H9 (cell line): ENCODE data around the gene TSPAN18. TPM values are rescaled to one million over a fixed set of nuclear protein-coding genes. Genes with fewer than 3 reads are reported as not detected.

Source experiments
- DNase-seq: peaks from one replicate; pipeline ENCODE4 v3.0.0-alpha.2; 2017
- H2AFZ ChIP-seq: one replicate; pipeline ENCODE4 v1.6.1; 2013; ENCODE audit warnings: mild to moderate bottlenecking, low read length, control low read depth, moderate library complexity
- H2AK5ac ChIP-seq: 2 replicates; pipeline ENCODE4 v1.6.1; 2013; ENCODE audit warnings: low read length, control low read depth, mixed read lengths; ENCODE audit not compliant: insufficient read length
- H2BK120ac ChIP-seq: one replicate; pipeline ENCODE4 v1.6.1; 2013; ENCODE audit warnings: low read depth, mild to moderate bottlenecking, low read length, control low read depth, inconsistent platforms; ENCODE audit not compliant: poor library complexity, severe bottlenecking
- H2BK12ac ChIP-seq: 2 replicates; pipeline ENCODE4 v1.6.1; 2013; ENCODE audit warnings: low read length, control low read depth, mixed read lengths, low read depth; ENCODE audit not compliant: insufficient read length
- H2BK15ac ChIP-seq: 2 replicates; pipeline ENCODE4 v1.6.1; 2013; ENCODE audit warnings: low read depth, low read length, control low read depth
- H2BK20ac ChIP-seq: one replicate; pipeline ENCODE4 v1.6.1; 2013; ENCODE audit warnings: low read depth, mild to moderate bottlenecking, low read length, control low read depth, inconsistent platforms; ENCODE audit not compliant: poor library complexity, severe bottlenecking
- H2BK5ac ChIP-seq: 2 replicates; pipeline ENCODE4 v1.6.1; 2013; ENCODE audit warnings: low read length, control low read depth, mixed read lengths; ENCODE audit not compliant: insufficient read length
- H3K14ac ChIP-seq: 2 replicates; pipeline ENCODE4 v1.6.1; 2013; ENCODE audit warnings: low read length, control low read depth; ENCODE audit not compliant: insufficient read depth
- H3K18ac ChIP-seq: 2 replicates; pipeline ENCODE4 v1.6.1; 2013; ENCODE audit warnings: low read depth, mild to moderate bottlenecking, mixed read lengths, low read length, control low read depth; ENCODE audit not compliant: insufficient read length
- H3K23ac ChIP-seq: 2 replicates; pipeline ENCODE4 v1.6.1; 2013; ENCODE audit warnings: low read length, control low read depth, mixed read lengths, low read depth; ENCODE audit not compliant: insufficient read length
- H3K23me2 ChIP-seq: 2 replicates; pipeline ENCODE4 v1.6.1; 2013; ENCODE audit warnings: low read depth, mild to moderate bottlenecking, mixed read lengths, low read length, control low read depth; ENCODE audit not compliant: insufficient read length, poor library complexity, severe bottlenecking
- H3K27ac ChIP-seq: 2 replicates; pipeline ENCODE4 v1.5.1; 2013; ENCODE audit warnings: low read length, control low read depth, mixed read lengths, low read depth; ENCODE audit not compliant: insufficient read length
- H3K27me3 ChIP-seq: 2 replicates; pipeline ENCODE4 v1.6.1; 2013; ENCODE audit warnings: low read length, control low read depth, inconsistent platforms; ENCODE audit not compliant: insufficient read depth
- H3K4ac ChIP-seq: 2 replicates; pipeline ENCODE4 v1.6.1; 2013; ENCODE audit warnings: low read depth, mild to moderate bottlenecking, control low read depth, inconsistent platforms, low read length, moderate library complexity
- H3K4me1 ChIP-seq: 2 replicates; pipeline ENCODE4 v1.6.1; 2013; ENCODE audit warnings: low read length, control low read depth, inconsistent platforms; ENCODE audit not compliant: insufficient read depth
- H3K4me2 ChIP-seq: 2 replicates; pipeline ENCODE4 v1.6.1; 2013; ENCODE audit warnings: low read length, control low read depth, mixed read lengths; ENCODE audit not compliant: insufficient read length, insufficient read depth
- H3K56ac ChIP-seq: 2 replicates; pipeline ENCODE4 v1.6.1; 2013; ENCODE audit warnings: low read depth, mild to moderate bottlenecking, mixed read lengths, low read length, control low read depth; ENCODE audit not compliant: insufficient read length
- H3K79me1 ChIP-seq: 2 replicates; pipeline ENCODE4 v1.6.1; 2013; ENCODE audit warnings: low read depth, mild to moderate bottlenecking, moderate library complexity, low read length, control low read depth, inconsistent platforms; ENCODE audit not compliant: insufficient read depth, poor library complexity, severe bottlenecking
- H3K79me2 ChIP-seq: 2 replicates; pipeline ENCODE4 v1.6.1; 2013; ENCODE audit warnings: low read length, control low read depth, inconsistent platforms; ENCODE audit not compliant: insufficient read depth
- H3K9ac ChIP-seq: 2 replicates; pipeline ENCODE4 v1.6.1; 2013; ENCODE audit warnings: low read length, control low read depth, mixed read lengths; ENCODE audit not compliant: insufficient read length; ENCODE audit errors: extremely low read depth
- H3K9me3 ChIP-seq: one replicate; pipeline ENCODE4 v1.6.1; 2013; ENCODE audit warnings: low read depth, low read length, inconsistent platforms; ENCODE audit not compliant: control insufficient read depth
- H3T11ph ChIP-seq: one replicate; pipeline ENCODE4 v1.6.1; 2013; ENCODE audit warnings: mild to moderate bottlenecking, low read length, control low read depth, inconsistent platforms
- H4K20me1 ChIP-seq: one replicate; pipeline ENCODE4 v1.6.1; 2013; ENCODE audit not compliant: control insufficient read depth, insufficient read length, insufficient read depth
- H4K5ac ChIP-seq: 2 replicates; pipeline ENCODE4 v1.6.1; 2013; ENCODE audit warnings: low read depth, mild to moderate bottlenecking, mixed read lengths, low read length, control low read depth; ENCODE audit not compliant: insufficient read length
- H4K8ac ChIP-seq: replicated peaks from 2 replicates; pipeline ENCODE4 v1.6.1; 2013; ENCODE audit warnings: low read length, control low read depth, mixed read lengths, low read depth; ENCODE audit not compliant: insufficient read length
- H4K91ac ChIP-seq: 2 replicates; pipeline ENCODE4 v1.6.1; 2013; ENCODE audit warnings: low read depth, mild to moderate bottlenecking, moderate library complexity, mixed read lengths, low read length, control low read depth; ENCODE audit not compliant: insufficient read length
- H3K27ac Mint-ChIP-seq, 3 experiments: 2 replicates in 2 of 3; 3 replicates in 1 of 3; pipeline ENCODE4 v1.8.0; 2020 to 2021; ENCODE audit warnings: mixed read lengths in 3 of 3, mild to moderate bottlenecking in 1 of 3, moderate library complexity in 1 of 3
- H3K27me3 Mint-ChIP-seq: 2 replicates; pipeline ENCODE4 v1.8.0; 2021; ENCODE audit warnings: low read depth, mild to moderate bottlenecking, moderate library complexity, mixed read lengths
- H3K36me3 Mint-ChIP-seq, 3 experiments: 2 replicates in 2 of 3; 3 replicates in 1 of 3; pipeline ENCODE4 v1.8.0; 2020 to 2021; ENCODE audit warnings: low read depth in 3 of 3, mixed read lengths in 3 of 3; ENCODE audit not compliant: insufficient read depth in 1 of 3
- H3K4me1 Mint-ChIP-seq, 2 experiments: 2 replicates each; pipeline ENCODE4 v1.8.0; 2020; ENCODE audit warnings: mixed read lengths in 2 of 2
- H3K4me3 Mint-ChIP-seq, 2 experiments: 2 replicates in 1 of 2; 3 replicates in 1 of 2; pipeline ENCODE4 v1.8.0; 2020 to 2021; ENCODE audit warnings: mild to moderate bottlenecking in 2 of 2, mixed read lengths in 2 of 2, moderate library complexity in 1 of 2
- H3K9me3 Mint-ChIP-seq, 2 experiments: 2 replicates in 1 of 2; 3 replicates in 1 of 2; pipeline ENCODE4 v1.8.0; 2020; ENCODE audit warnings: mild to moderate bottlenecking in 2 of 2, mixed read lengths in 2 of 2, moderate library complexity in 1 of 2
- WGBS: extraction: QIAGEN DNeasy Blood & Tissue Kit; methylation state at CpG from one replicate; pipeline ENCODE4 v1.1.7; 2013; ENCODE audit warnings: missing lambda C conversion rate, low lambda C conversion rate, mixed read lengths; ENCODE audit not compliant: insufficient read length; ENCODE audit errors: extremely low coverage; 5-methylcytosine and 5-hydroxymethylcytosine counted together
- total RNA-seq: library from RNA; stranded (reverse); gene quantifications from 2 replicates; pipeline ENCODE4 v1.2.1, GENCODE V29; 2021
- TF ChIP-seq, protein P1 (sequence below): fragments of 200-600 bp; sonication (generic); conservative IDR thresholded peaks from 3 replicates; pipeline ENCODE4 v1.8.0; 2021; ENCODE audit warnings: antibody characterized with exemption, mild to moderate bottlenecking

The TSPAN18 gene
- total RNA-seq, 1 experiment from 2014 or later, result 25.3 TPM

DNA sequence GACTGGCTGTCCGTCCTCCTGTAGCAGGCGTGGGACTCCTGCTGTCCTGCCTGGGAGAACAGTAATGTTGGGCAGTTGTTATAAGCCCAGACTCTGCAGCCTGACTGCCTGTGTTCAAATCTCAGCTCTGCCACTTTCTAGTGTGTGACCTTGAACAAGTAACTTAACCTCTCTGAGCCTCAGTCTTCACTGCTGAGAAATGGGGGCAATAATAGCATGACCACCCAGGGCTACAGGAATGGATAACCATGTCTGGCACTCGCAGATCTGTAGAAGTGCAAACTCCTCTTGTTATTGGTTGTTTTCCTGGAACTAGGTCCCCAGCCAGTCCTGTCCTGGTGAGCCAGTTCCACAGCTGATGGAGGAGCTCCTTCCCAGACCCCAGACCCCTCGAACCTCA is 154.2 kb downstream of the TSPAN18 start:
- Histone ChIP-seq H3T11ph (no peak overlapping the region), H3K79me1 (no peaks in the 10 kb centered on the region), H3K56ac (no peak overlapping the region), H2BK12ac (no peak overlapping the region), H3K27ac (no peak overlapping the region), H3K4ac (no peak overlapping the region), H3K4me2 (no peak overlapping the region), H3K23ac (no peak overlapping the region), H3K9ac (no peak overlapping the region), H2BK5ac (no peak overlapping the region), H4K91ac (no peak overlapping the region), H3K9me3 (no peaks in the 10 kb centered on the region), H3K23me2 (no peaks in the 10 kb centered on the region), H3K14ac (no peak overlapping the region; the same call in 1 of the 2 replicates), H2AK5ac (no peak overlapping the region), H2AFZ (no peak overlapping the region), H3K27me3 (no peaks in the 10 kb centered on the region; the same call in 1 of the 2 replicates), H3K79me2 (no peaks in the 10 kb centered on the region), H3K4me1 (peaks cover 3% of the 10 kb centered on the region; the same call in 1 of the 2 replicates), H4K8ac (no peak overlapping the region), H4K5ac (no peak overlapping the region), H2BK20ac (no peak overlapping the region), H4K20me1 (no peaks in the 10 kb centered on the region), H3K18ac (no peak overlapping the region), H2BK15ac (no peak overlapping the region), H2BK120ac (no peak overlapping the region)
- Mint-ChIP-seq H3K9me3 (no peaks in the 10 kb centered on the region), H3K36me3 (no peaks in the 10 kb centered on the region), H3K27me3 (peaks cover 21% of the 10 kb centered on the region), H3K27ac (no peak overlapping the region), H3K4me3 (no peak overlapping the region), H3K4me1 (peaks cover 14 to 16% of the 10 kb centered on the region in 2 experiments)
- DNase-seq, result no peak
- TF ChIP-seq, protein P1, sequence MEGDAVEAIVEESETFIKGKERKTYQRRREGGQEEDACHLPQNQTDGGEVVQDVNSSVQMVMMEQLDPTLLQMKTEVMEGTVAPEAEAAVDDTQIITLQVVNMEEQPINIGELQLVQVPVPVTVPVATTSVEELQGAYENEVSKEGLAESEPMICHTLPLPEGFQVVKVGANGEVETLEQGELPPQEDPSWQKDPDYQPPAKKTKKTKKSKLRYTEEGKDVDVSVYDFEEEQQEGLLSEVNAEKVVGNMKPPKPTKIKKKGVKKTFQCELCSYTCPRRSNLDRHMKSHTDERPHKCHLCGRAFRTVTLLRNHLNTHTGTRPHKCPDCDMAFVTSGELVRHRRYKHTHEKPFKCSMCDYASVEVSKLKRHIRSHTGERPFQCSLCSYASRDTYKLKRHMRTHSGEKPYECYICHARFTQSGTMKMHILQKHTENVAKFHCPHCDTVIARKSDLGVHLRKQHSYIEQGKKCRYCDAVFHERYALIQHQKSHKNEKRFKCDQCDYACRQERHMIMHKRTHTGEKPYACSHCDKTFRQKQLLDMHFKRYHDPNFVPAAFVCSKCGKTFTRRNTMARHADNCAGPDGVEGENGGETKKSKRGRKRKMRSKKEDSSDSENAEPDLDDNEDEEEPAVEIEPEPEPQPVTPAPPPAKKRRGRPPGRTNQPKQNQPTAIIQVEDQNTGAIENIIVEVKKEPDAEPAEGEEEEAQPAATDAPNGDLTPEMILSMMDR, result no peak
- no CpG with 5 or more reads among the region's 4 CpGs for WGBS
